Adrenal gland (tissue), 12 donors: ENCODE measurements around the gene CEBPZ. TPM values are rescaled to one million over a fixed set of nuclear protein-coding genes. Genes with fewer than 3 reads are reported as not detected.

Experiments used
- DNase-seq, 7 donors: peaks; one replicate each; pipeline ENCODE4 v3.0.0-alpha.2; 2019 to 2020
- H3K27ac ChIP-seq, 5 donors: fragments of 200-600 bp; sonication (generic) in 4 of 5; 1 replicate in 3 of 5; 2 replicates in 2 of 5; pipeline versions ENCODE4 v1.5.1 to v1.8.0; 2016 to 2020; ENCODE audit warnings: mild to moderate bottlenecking in 1 of 5
- H3K27me3 ChIP-seq: fragments of 200-600 bp; 2 replicates; pipeline ENCODE4 v1.8.0; 2021
- H3K36me3 ChIP-seq, 2 donors: fragments of 200-600 bp; replicated peaks in 1 of 2; 1 replicate in 1 of 2; 2 replicates in 1 of 2; pipeline versions ENCODE4 v1.5.1 to v1.8.0; 2018 to 2022
- H3K4me1 ChIP-seq, 2 donors: fragments of 200-600 bp; replicated peaks in 1 of 2; 1 replicate in 1 of 2; 2 replicates in 1 of 2; pipeline versions ENCODE4 v1.5.1 to v1.8.0; 2018 to 2021
- H3K4me3 ChIP-seq, 4 donors: fragments of 200-600 bp; sonication (generic) in 3 of 4; one replicate each; pipeline ENCODE4 v1.5.1; 2016 to 2018
- H3K9me3 ChIP-seq, 3 donors: fragments of 200-600 bp; sonication (generic) in 1 of 3; replicated peaks in 1 of 3; 1 replicate in 2 of 3; 2 replicates in 1 of 3; pipeline versions ENCODE4 v1.5.1 to v1.8.0; 2016 to 2021
- CTCF ChIP-seq, 6 experiments: fragments of 450-650 bp in 4 of 6; fragments of 200-600 bp in 2 of 6; sonication (generic) in 1 of 6; IDR thresholded peaks; 1 replicate in 5 of 6; 2 replicates in 1 of 6; pipeline versions ENCODE4 v1.5.1 to v1.8.0; 2016 to 2021; ENCODE audit warnings: antibody characterized with exemption in 6 of 6, mild to moderate bottlenecking in 2 of 6, moderate library complexity in 1 of 6
- POLR2A ChIP-seq, 2 donors: fragments of 450-650 bp; IDR thresholded peaks; one replicate each; pipeline ENCODE4 v1.6.1; 2017; ENCODE audit warnings: antibody characterized with exemption in 2 of 2, mild to moderate bottlenecking in 2 of 2, moderate library complexity in 1 of 2
- WGBS, 4 donors: extraction: QIAGEN DNeasy Blood & Tissue Kit in 2 of 4; methylation state at CpG; one replicate each; pipeline versions ENCODE4 v1.1.5 to v1.1.7; 2013 to 2017; 5-methylcytosine and 5-hydroxymethylcytosine counted together
- intact Hi-C, 2 donors: fragments of 100-400 bp; cut with DNase I; formaldehyde crosslinking; loops; one replicate each; pipeline versions ENCODE4 v1.14.1 to v1.15.0; 2022 to 2023
- polyA plus RNA-seq, 3 donors: library from polyadenylated mRNA; stranded (reverse); fragments of 200-250 nt in 2 of 3; fragments of 350-450 nt in 1 of 3; fragmentation: Illumina TruSeq in 1 of 3; extraction: RNeasy Lipid Tissue Mini Kit (QIAGEN cat#74804) in 1 of 3; gene quantifications; one replicate each; pipeline ENCODE4 v1.2.3, GENCODE V29; 2013 to 2014
- total RNA-seq, 9 donors: library from RNA; depleted of rRNA in 4 of 9; stranded (reverse); fragments of >200 nt in 4 of 9; fragments of 120-200 nt in 1 of 9; fragmentation: NEBNext Ultra II Directional in 1 of 9; extraction: Animal tissue kit (Norgen Biotek cat#: 25700) in 1 of 9; gene quantifications; one replicate each; pipeline versions ENCODE4 v1.1.0 to v1.2.4, GENCODE V29; 2013 to 2023
- donor health status: healthy with polysubstance abuse.
- donor health status: Bipolar disorder and iron deficiency.
- donor health status: DM: yes; HTN: yes; CAD: no.
- donor health status: DM: no; HTN: no; CAD: no.
- donor health status: DM: no; HTN: no; CAD: no.
- donor health status: DM: yes; HTN: yes; CAD: no.

CEBPZ gene
- total and polyA plus RNA-seq, 12 donors, result 27.2 to 111 (median 66.7) TPM

GRCh38 chr2:37262522-37262921 lies 31.1 kb upstream of the CEBPZ start:
- H3K27ac ChIP-seq, result no peak overlapping the region
- peaks cover 6 to 12% of the 10 kb centered on the region in 2 donors for H3K4me1 ChIP-seq
- 66 to 87% (median 75%) methylated on average over 2 of the region's 2 CpGs for WGBS, 4 donors
- no peak for TF ChIP-seq POLR2A (IDR thresholded peaks at IDR 0.05)
- no peak for TF ChIP-seq CTCF (IDR thresholded peaks at IDR 0.05)
- no peaks in the 10 kb centered on the region for H3K9me3 ChIP-seq
- intact Hi-C loops, result no loop called here
- peaks cover 0 to 47% of the 10 kb centered on the region in 2 donors for H3K36me3 ChIP-seq
- no peak for DNase-seq
- no peaks in the 10 kb centered on the region for H3K27me3 ChIP-seq
- no peak overlapping the region for H3K4me3 ChIP-seq

GRCh38 chr2:37250869-37251740 lies 19.7 kb upstream of the CEBPZ start:
- Histone ChIP-seq H3K27me3 (no peaks in the 10 kb centered on the region), H3K27ac (peak overlapping the region in 1 of 5 donors; percentile 36), H3K9me3 (no peaks in the 10 kb centered on the region), H3K4me1 (peaks cover 0 to 8% of the 10 kb centered on the region in 2 donors), H3K4me3 (no peak overlapping the region), H3K36me3 (peaks cover 0 to 71% of the 10 kb centered on the region in 2 donors)
- WGBS, 4 donors, result 74 to 85% (median 82%) methylated on average over 5 of the region's 5 CpGs
- TF ChIP-seq CTCF (IDR thresholded peaks at IDR 0.05) (no peak), POLR2A (IDR thresholded peaks at IDR 0.05) (no peak)
- no peak for DNase-seq
- intact Hi-C loops, result no loop called here

- Histone ChIP-seq H3K4me3 (no peak overlapping the region), H3K36me3 (peaks cover 0 to 49% of the 10 kb centered on the region in 2 donors), H3K27me3 (no peaks in the 10 kb centered on the region), H3K9me3 (no peaks in the 10 kb centered on the region), H3K27ac (no peak overlapping the region), H3K4me1 (peaks cover 0 to 5% of the 10 kb centered on the region in 2 donors)
- DNase-seq, result no peak
- intact Hi-C loops, result no loop called here
- TF ChIP-seq CTCF (IDR thresholded peaks at IDR 0.05), result no peak
- TF ChIP-seq POLR2A (IDR thresholded peaks at IDR 0.05), result no peak
These were observed 14.8 kb upstream of the CEBPZ start for GRCh38 chr2:37246205-37246604.

GRCh38 chr2:37244755-37245154 lies 13.4 kb upstream of the CEBPZ start:
- no peak overlapping the region for H3K4me3 ChIP-seq
- WGBS, 4 donors, result 92 to 95% (median 94%) methylated on average over 3 of the region's 3 CpGs
- no peak overlapping the region for H3K27ac ChIP-seq
- H3K4me1 ChIP-seq, result peaks cover 0 to 9% of the 10 kb centered on the region in 2 donors
- intact Hi-C loops, result no loop called here
- DNase-seq, result no peak
- H3K9me3 ChIP-seq, result no peaks in the 10 kb centered on the region
- TF ChIP-seq CTCF (IDR thresholded peaks at IDR 0.05), result no peak
- TF ChIP-seq POLR2A (IDR thresholded peaks at IDR 0.05), result no peak
- no peaks in the 10 kb centered on the region for H3K27me3 ChIP-seq
- peaks cover 0 to 49% of the 10 kb centered on the region in 2 donors for H3K36me3 ChIP-seq
